ENCODE data around the gene CYP11A1. TPM values are rescaled to one million over a fixed set of nuclear protein-coding genes. Genes with fewer than 3 reads are reported as not detected.
"Not testable (repeated sequence)": the region's sequence is repeated elsewhere in the genome, so short reads cannot be mapped to it uniquely, and the experiment has no call there.

Gene CYP11A1
- polyA plus RNA-seq, 3 donors, result not detected

GRCh38 chr15:74362482-74362881, 5.0 kb downstream of the CYP11A1 start:
- no peak for DNase-seq
- peaks cover 12% of the 10 kb centered on the region for H3K4me1 Mint-ChIP-seq
- peaks cover 40 to 47% (median 41%) of the 10 kb centered on the region in 3 donors for H3K27me3 Mint-ChIP-seq (ENCODE audit: low read depth in 3 of 3)
- peaks cover 17 to 52% of the 10 kb centered on the region in 2 donors for H3K27me3 ChIP-seq (ENCODE audit: control insufficient read depth in 2 of 2, insufficient read depth in 2 of 2, low read length in 2 of 2)
- no peaks in the 10 kb centered on the region for H3K36me3 ChIP-seq (replicated peaks in 1 of 2; ENCODE audit: control insufficient read depth in 1 of 2, insufficient read depth in 2 of 2, low read length in 2 of 2)
- H3K4me2 ChIP-seq (replicated peaks; ENCODE audit: extremely low read depth, low read length, poor library complexity, severe bottlenecking), result no peak overlapping the region
- H2AFZ ChIP-seq (ENCODE audit: insufficient read depth, low read depth, low read length, poor library complexity, severe bottlenecking), result no peak overlapping the region
- TF ChIP-seq, protein P1, sequence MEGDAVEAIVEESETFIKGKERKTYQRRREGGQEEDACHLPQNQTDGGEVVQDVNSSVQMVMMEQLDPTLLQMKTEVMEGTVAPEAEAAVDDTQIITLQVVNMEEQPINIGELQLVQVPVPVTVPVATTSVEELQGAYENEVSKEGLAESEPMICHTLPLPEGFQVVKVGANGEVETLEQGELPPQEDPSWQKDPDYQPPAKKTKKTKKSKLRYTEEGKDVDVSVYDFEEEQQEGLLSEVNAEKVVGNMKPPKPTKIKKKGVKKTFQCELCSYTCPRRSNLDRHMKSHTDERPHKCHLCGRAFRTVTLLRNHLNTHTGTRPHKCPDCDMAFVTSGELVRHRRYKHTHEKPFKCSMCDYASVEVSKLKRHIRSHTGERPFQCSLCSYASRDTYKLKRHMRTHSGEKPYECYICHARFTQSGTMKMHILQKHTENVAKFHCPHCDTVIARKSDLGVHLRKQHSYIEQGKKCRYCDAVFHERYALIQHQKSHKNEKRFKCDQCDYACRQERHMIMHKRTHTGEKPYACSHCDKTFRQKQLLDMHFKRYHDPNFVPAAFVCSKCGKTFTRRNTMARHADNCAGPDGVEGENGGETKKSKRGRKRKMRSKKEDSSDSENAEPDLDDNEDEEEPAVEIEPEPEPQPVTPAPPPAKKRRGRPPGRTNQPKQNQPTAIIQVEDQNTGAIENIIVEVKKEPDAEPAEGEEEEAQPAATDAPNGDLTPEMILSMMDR (IDR thresholded peaks at IDR 0.05), result no peak
- no peaks in the 10 kb centered on the region for H3K9me3 ChIP-seq (replicated peaks in 1 of 2; ENCODE audit: control insufficient read depth in 1 of 2, insufficient read depth in 1 of 2, low read length in 2 of 2)
- no peak overlapping the region for H3K27ac ChIP-seq (ENCODE audit: low read depth in 1 of 2, low read length in 2 of 2)
- no peaks in the 10 kb centered on the region for H3K79me2 ChIP-seq (ENCODE audit: insufficient read depth, low read length)
- intact Hi-C loops (cut with micrococcal nuclease), result no loop called here
- H3K4me3 Mint-ChIP-seq, result no peak overlapping the region
- H3K4me3 ChIP-seq (replicated peaks in 1 of 3; ENCODE audit: low read depth in 2 of 3, low read length in 3 of 3), result no peak overlapping the region
- no peak overlapping the region for H3K9ac ChIP-seq (ENCODE audit: insufficient read depth, low read length, poor library complexity, severe bottlenecking)
- peaks cover 5 to 8% of the 10 kb centered on the region in 2 donors for H3K4me1 ChIP-seq (ENCODE audit: control insufficient read depth in 1 of 2, insufficient read depth in 2 of 2, low read length in 2 of 2)
- WGBS (ENCODE audit: insufficient coverage), result no CpG with 5 or more reads among the region's 1 CpG
- peaks cover 0 to 9% (median 0%) of the 10 kb centered on the region in 7 donors for H3K9me3 Mint-ChIP-seq
- no peak overlapping the region for H3K27ac Mint-ChIP-seq
- H3K36me3 Mint-ChIP-seq, result peaks cover 0 to 1% of the 10 kb centered on the region in 2 donors
- no peaks in the 10 kb centered on the region for H4K20me1 ChIP-seq (ENCODE audit: insufficient read depth, low read length)

GRCh38 chr15:74360855-74361254, 6.6 kb downstream of the CYP11A1 start:
- DNase-seq; H3K36me3 ChIP-seq (replicated peaks in 1 of 2; ENCODE audit: control insufficient read depth in 1 of 2, insufficient read depth in 2 of 2, low read length in 2 of 2); H2AFZ ChIP-seq (ENCODE audit: insufficient read depth, low read depth, low read length, poor library complexity, severe bottlenecking); H3K9ac ChIP-seq (ENCODE audit: insufficient read depth, low read length, poor library complexity, severe bottlenecking); H3K4me3 Mint-ChIP-seq; H3K27ac Mint-ChIP-seq; H3K27ac ChIP-seq (ENCODE audit: low read depth in 1 of 2, low read length in 2 of 2); H3K36me3 Mint-ChIP-seq; H3K4me1 ChIP-seq (ENCODE audit: control insufficient read depth in 1 of 2, insufficient read depth in 2 of 2, low read length in 2 of 2); H3K4me2 ChIP-seq (replicated peaks; ENCODE audit: extremely low read depth, low read length, poor library complexity, severe bottlenecking); H4K20me1 ChIP-seq (ENCODE audit: insufficient read depth, low read length); intact Hi-C loops (cut with micrococcal nuclease); H3K79me2 ChIP-seq (ENCODE audit: insufficient read depth, low read length); H3K9me3 Mint-ChIP-seq; H3K4me3 ChIP-seq (replicated peaks in 1 of 3; ENCODE audit: low read depth in 2 of 3, low read length in 3 of 3); H3K9me3 ChIP-seq (replicated peaks in 1 of 2; ENCODE audit: control insufficient read depth in 1 of 2, insufficient read depth in 1 of 2, low read length in 2 of 2); H3K4me1 Mint-ChIP-seq: not testable (repeated sequence)
- WGBS (ENCODE audit: insufficient coverage), result no CpG with 5 or more reads among the region's 1 CpG
- H3K27me3 ChIP-seq (ENCODE audit: control insufficient read depth in 2 of 2, insufficient read depth in 2 of 2, low read length in 2 of 2), result peaks cover 9 to 36% of the 10 kb centered on the region in 2 donors
- peaks cover 25 to 32% (median 28%) of the 10 kb centered on the region in 3 donors for H3K27me3 Mint-ChIP-seq (ENCODE audit: low read depth in 3 of 3)

- WGBS (ENCODE audit: insufficient coverage), result 94% methylated on average over 5 of the region's 6 CpGs
- H3K4me3 ChIP-seq (replicated peaks in 1 of 3; ENCODE audit: low read depth in 2 of 3, low read length in 3 of 3); H3K9ac ChIP-seq (ENCODE audit: insufficient read depth, low read length, poor library complexity, severe bottlenecking); H3K4me2 ChIP-seq (replicated peaks; ENCODE audit: extremely low read depth, low read length, poor library complexity, severe bottlenecking); H2AFZ ChIP-seq (ENCODE audit: insufficient read depth, low read depth, low read length, poor library complexity, severe bottlenecking); H3K4me3 Mint-ChIP-seq; DNase-seq; H3K9me3 ChIP-seq (replicated peaks in 1 of 2; ENCODE audit: control insufficient read depth in 1 of 2, insufficient read depth in 1 of 2, low read length in 2 of 2); H3K4me1 ChIP-seq (ENCODE audit: control insufficient read depth in 1 of 2, insufficient read depth in 2 of 2, low read length in 2 of 2); H3K9me3 Mint-ChIP-seq; intact Hi-C loops (cut with micrococcal nuclease); H3K27ac ChIP-seq (ENCODE audit: low read depth in 1 of 2, low read length in 2 of 2); H3K36me3 Mint-ChIP-seq; H4K20me1 ChIP-seq (ENCODE audit: insufficient read depth, low read length); H3K4me1 Mint-ChIP-seq; H3K27ac Mint-ChIP-seq; H3K79me2 ChIP-seq (ENCODE audit: insufficient read depth, low read length); H3K36me3 ChIP-seq (replicated peaks in 1 of 2; ENCODE audit: control insufficient read depth in 1 of 2, insufficient read depth in 2 of 2, low read length in 2 of 2): not testable (repeated sequence)
- peaks cover 16 to 28% (median 20%) of the 10 kb centered on the region in 3 donors for H3K27me3 Mint-ChIP-seq (ENCODE audit: low read depth in 3 of 3)
- H3K27me3 ChIP-seq (ENCODE audit: control insufficient read depth in 2 of 2, insufficient read depth in 2 of 2, low read length in 2 of 2), result peaks cover 0 to 21% of the 10 kb centered on the region in 2 donors
Measured at GRCh38 chr15:74359376-74359775, 8.1 kb downstream of the CYP11A1 start.

- H3K4me1 ChIP-seq (ENCODE audit: control insufficient read depth in 1 of 2, insufficient read depth in 2 of 2, low read length in 2 of 2); intact Hi-C loops (cut with micrococcal nuclease); H3K27ac ChIP-seq (ENCODE audit: low read depth in 1 of 2, low read length in 2 of 2); H2AFZ ChIP-seq (ENCODE audit: insufficient read depth, low read depth, low read length, poor library complexity, severe bottlenecking); H3K4me2 ChIP-seq (replicated peaks; ENCODE audit: extremely low read depth, low read length, poor library complexity, severe bottlenecking); H3K27ac Mint-ChIP-seq; DNase-seq; H3K36me3 ChIP-seq (replicated peaks in 1 of 2; ENCODE audit: control insufficient read depth in 1 of 2, insufficient read depth in 2 of 2, low read length in 2 of 2); H3K4me3 Mint-ChIP-seq; H4K20me1 ChIP-seq (ENCODE audit: insufficient read depth, low read length); H3K27me3 ChIP-seq (ENCODE audit: control insufficient read depth in 2 of 2, insufficient read depth in 2 of 2, low read length in 2 of 2); H3K36me3 Mint-ChIP-seq; H3K9me3 ChIP-seq (replicated peaks in 1 of 2; ENCODE audit: control insufficient read depth in 1 of 2, insufficient read depth in 1 of 2, low read length in 2 of 2); H3K4me1 Mint-ChIP-seq; H3K4me3 ChIP-seq (replicated peaks in 1 of 3; ENCODE audit: low read depth in 2 of 3, low read length in 3 of 3); H3K79me2 ChIP-seq (ENCODE audit: insufficient read depth, low read length); H3K9ac ChIP-seq (ENCODE audit: insufficient read depth, low read length, poor library complexity, severe bottlenecking): not testable (repeated sequence)
- peaks cover 14 to 22% (median 17%) of the 10 kb centered on the region in 3 donors for H3K27me3 Mint-ChIP-seq (ENCODE audit: low read depth in 3 of 3)
- H3K9me3 Mint-ChIP-seq, result peaks cover 6 to 14% (median 8%) of the 10 kb centered on the region in 7 donors
- 89% methylated on average over 7 of the region's 7 CpGs for WGBS (ENCODE audit: insufficient coverage)
Measured at GRCh38 chr15:74357514-74357913, 9.9 kb downstream of the CYP11A1 start.
